ENCODE data around the gene CLDN6.
"Not testable (repeated sequence)": the region's sequence is repeated elsewhere in the genome, so short reads cannot be mapped to it uniquely, and the experiment has no call there.

Gene CLDN6

GRCh38 chr16:3056336-3057180, 38.6 kb upstream of the CLDN6 start:
- TF ChIP-seq CTCF (conservative IDR thresholded peaks at IDR 0.05): no peak
- H3K27ac ChIP-seq: no peak overlapping the region

GRCh38 chr16:3055734-3056115, 37.7 kb upstream of the CLDN6 start:
- H3K27ac ChIP-seq: not testable (repeated sequence)

- H3K27ac ChIP-seq: no peak overlapping the region
- no peak for TF ChIP-seq CTCF (conservative IDR thresholded peaks at IDR 0.05)
These were observed 37.2 kb upstream of the CLDN6 start for GRCh38 chr16:3054965-3055733.

GRCh38 chr16:3053330-3053710, 35.3 kb upstream of the CLDN6 start:
- H3K27ac ChIP-seq: not testable (repeated sequence)

GRCh38 chr16:3052571-3053329, 34.8 kb upstream of the CLDN6 start:
- H3K27ac ChIP-seq: not testable (repeated sequence)

- H3K27ac ChIP-seq: no peak overlapping the region
- no peak for TF ChIP-seq CTCF (conservative IDR thresholded peaks at IDR 0.05)
These were observed 33.5 kb upstream of the CLDN6 start for GRCh38 chr16:3051494-3051893.

- no peak for TF ChIP-seq CTCF (conservative IDR thresholded peaks at IDR 0.05)
- H3K27ac ChIP-seq: no peak overlapping the region
These were observed 33.0 kb upstream of the CLDN6 start for GRCh38 chr16:3051009-3051408.

- no peak for TF ChIP-seq CTCF (conservative IDR thresholded peaks at IDR 0.05)
- no peak overlapping the region for H3K27ac ChIP-seq
These were observed 32.5 kb upstream of the CLDN6 start for GRCh38 chr16:3050487-3050886.

Measured in VCaP (cell line).